Right lobe of liver (tissue), 6 donors: ENCODE measurements around the gene PHKB. TPM values are rescaled to one million over a fixed set of nuclear protein-coding genes. Genes with fewer than 3 reads are reported as not detected.

Experiments
- ATAC-seq, 4 donors: fragments of 200-7000 bp; cut with Tn5 transposase; one replicate each; pipeline ENCODE4 v1.9.1; 2020; ENCODE audit warnings: mild to moderate bottlenecking in 4 of 4, moderate library complexity in 4 of 4
- DNase-seq, 3 donors: peaks; one replicate each; pipeline ENCODE4 v3.0.0-alpha.2; 2020
- H3K27ac ChIP-seq, 3 donors: fragments of 200-600 bp; one replicate each; pipeline ENCODE4 v1.8.0; 2022
- H3K27me3 ChIP-seq, 2 donors: fragments of 200-600 bp; one replicate each; pipeline ENCODE4 v1.8.0; 2022
- H3K36me3 ChIP-seq, 4 donors: fragments of 200-600 bp; sonication (generic) in 1 of 4; one replicate each; pipeline versions ENCODE4 v1.5.1 to v1.8.0; 2017 to 2022; ENCODE audit warnings: control low read depth in 1 of 4
- H3K4me1 ChIP-seq, 4 donors: fragments of 200-600 bp; sonication (generic) in 1 of 4; one replicate each; pipeline versions ENCODE4 v1.5.1 to v1.8.0; 2017 to 2022; ENCODE audit warnings: control low read depth in 1 of 4
- H3K4me3 ChIP-seq, 3 donors: fragments of 200-600 bp; one replicate each; pipeline ENCODE4 v1.8.0; 2022
- H3K9me3 ChIP-seq, 4 donors: fragments of 200-600 bp; sonication (generic) in 1 of 4; one replicate each; pipeline versions ENCODE4 v1.5.1 to v1.8.0; 2017 to 2022; ENCODE audit warnings: control low read depth in 1 of 4
- CTCF ChIP-seq, 4 donors: fragments of 200-600 bp in 3 of 4; fragments of 450-650 bp in 1 of 4; IDR thresholded peaks; one replicate each; pipeline versions ENCODE4 v1.5.1 to v1.8.0; 2016 to 2022; ENCODE audit warnings: antibody characterized with exemption in 4 of 4, mild to moderate bottlenecking in 2 of 4
- POLR2A ChIP-seq: fragments of 450-650 bp; IDR thresholded peaks from one replicate; pipeline ENCODE4 v1.6.1; 2017; ENCODE audit warnings: antibody characterized with exemption, mild to moderate bottlenecking
- WGBS: methylation state at CpG from one replicate; pipeline ENCODE4 v1.1.6; 2018; ENCODE audit warnings: low coverage, low lambda C conversion rate; ENCODE audit not compliant: insufficient coverage; ENCODE audit errors: missing lambda C conversion rate; 5-methylcytosine and 5-hydroxymethylcytosine counted together
- intact Hi-C, 2 donors: fragments of 100-400 bp; cut with DNase I; formaldehyde crosslinking; loops; one replicate each; pipeline versions ENCODE4 v1.11.2 to v1.14.1; 2022
- long read RNA-seq: library from polyadenylated mRNA; unstranded; transcript quantifications from one replicate; pipeline ENCODE4 v2.0.0, GENCODE V29; 2019
- total RNA-seq, 6 experiments: library from RNA; depleted of rRNA in 2 of 6; stranded (reverse); fragments of >200 nt in 2 of 6; fragmentation: NEBNext Ultra II Directional in 3 of 6; extraction: Animal tissue kit (Norgen Biotek cat#: 25700) in 3 of 6; gene quantifications; one replicate each; pipeline versions ENCODE4 v1.1.0 to v1.2.4, GENCODE V29; 2016 to 2023
- donor health status: DM: no; HTN: yes; CAD: no.
- donor health status: DM: no; HTN: no; CAD: no.
- donor health status: DM: no; HTN: no; CAD: no.
- donor health status: DM: no; HTN: yes; CAD: no.
- donor health status: DM: no; HTN: yes; CAD: no.

Gene PHKB
- total RNA-seq: 10 to 100 TPM; 28.9 to 45.3 (median 35.4) TPM
- long read RNA-seq, partial matches to known transcripts: 2 of 4 reads
- long read RNA-seq, other reads (novel, unspliced or antisense): 2 of 4 reads

GRCh38 chr16:47460711-47461597 is at the start of gene PHKB, which contains the start of gene ITFG1:
Gene PHKB, plus strand, starts transcription at chr16:47461331. Its CDS starts 20 bp downstream, at chr16:47461351.
Gene ITFG1, minus strand, starts transcription at chr16:47461063. Its CDS starts 18 bp downstream, at chr16:47461045.
- DNase-seq (peak; percentile 94 to 95 (median 95)), ATAC-seq (peak; percentile 96 to 97 (median 97))
- Histone ChIP-seq H3K36me3 (peaks cover 0 to 12% (median 0%) of the 10 kb centered on the region in 4 donors), H3K27me3 (no peaks in the 10 kb centered on the region), H3K27ac (peak within 1 kb of the TSS; percentile 98 to 99 (median 99)), H3K4me3 (peak within 1 kb of the TSS; percentile 79 to 98 (median 83)), H3K9me3 (no peaks in the 10 kb centered on the region), H3K4me1 (peaks cover 0 to 19% (median 0%) of the 10 kb centered on the region in 4 donors)
- WGBS: 0% methylated on average over 14 of the region's 82 CpGs
- TF ChIP-seq POLR2A (peak; percentile 72), CTCF (IDR thresholded peaks at IDR 0.05) (no peak)
- intact Hi-C loops: no loop called here

DNA sequence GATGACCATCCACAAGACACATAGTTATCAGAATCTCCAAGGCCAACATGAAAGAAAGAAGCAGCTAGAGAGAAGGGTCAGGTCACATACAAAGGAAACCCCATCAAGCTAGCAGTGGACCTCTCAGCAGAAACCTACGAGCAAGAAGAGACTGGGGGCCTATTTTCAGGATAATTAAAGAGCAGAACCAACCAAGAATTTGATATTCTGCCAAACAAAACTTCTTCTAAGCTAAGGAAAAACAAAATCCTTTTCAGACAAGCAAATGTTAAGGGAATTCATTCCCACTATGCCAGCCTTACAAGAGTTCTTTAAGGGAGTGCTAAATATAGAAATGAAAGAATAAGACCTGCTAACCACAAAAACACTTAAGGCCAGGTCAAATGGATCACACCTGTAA is 48.1 kb upstream of the PHKB start:
- Histone ChIP-seq H3K4me1 (no peaks in the 10 kb centered on the region), H3K9me3 (no peaks in the 10 kb centered on the region), H3K27me3 (no peaks in the 10 kb centered on the region), H3K36me3 (no peaks in the 10 kb centered on the region), H3K27ac (no peak overlapping the region), H3K4me3 (no peak overlapping the region)
- intact Hi-C loops: no loop called here
- no peak for ATAC-seq
- 70% methylated on average over 1 of the region's 1 CpG for WGBS
- no peak for DNase-seq
- no peak for TF ChIP-seq CTCF (IDR thresholded peaks at IDR 0.05)

- Histone ChIP-seq H3K4me1 (no peaks in the 10 kb centered on the region), H3K27me3 (no peaks in the 10 kb centered on the region), H3K4me3 (no peak overlapping the region), H3K9me3 (no peaks in the 10 kb centered on the region), H3K36me3 (no peaks in the 10 kb centered on the region), H3K27ac (no peak overlapping the region)
- intact Hi-C loops: no loop called here
- no peak for TF ChIP-seq CTCF (IDR thresholded peaks at IDR 0.05)
- no peak for TF ChIP-seq POLR2A
- no peak for ATAC-seq
- WGBS: 100% methylated on average over 1 of the region's 1 CpG
- no peak for DNase-seq
These were observed 44.3 kb upstream of the PHKB start for GRCh38 chr16:47416869-47417268.

DNA sequence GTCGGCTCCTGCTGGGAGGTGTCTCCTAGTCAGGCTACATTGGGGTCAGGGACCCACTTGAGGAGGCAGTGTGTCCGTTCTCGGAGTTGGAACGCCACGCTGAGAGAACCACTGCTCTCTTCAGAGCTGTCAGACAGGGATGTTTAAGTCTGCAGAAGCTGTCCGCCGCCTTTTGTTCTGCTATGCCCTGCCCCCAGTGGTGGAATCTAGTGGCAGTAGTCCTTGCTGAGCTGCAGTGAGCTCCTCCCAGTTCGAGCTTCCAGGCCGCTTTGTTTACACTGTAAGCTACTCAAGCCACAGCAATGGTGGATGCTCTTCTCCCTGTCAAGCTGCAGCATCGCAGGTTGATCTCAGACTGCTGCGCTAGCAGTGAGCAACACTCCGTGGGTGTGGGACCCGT is 36.3 kb upstream of the PHKB start:
- ATAC-seq (no peak), DNase-seq (no peak)
- peaks cover 0 to 18% (median 7%) of the 10 kb centered on the region in 4 donors for H3K36me3 ChIP-seq
- intact Hi-C loops: no loop called here
- no peaks in the 10 kb centered on the region for H3K27me3 ChIP-seq
- no peak overlapping the region for H3K27ac ChIP-seq
- WGBS: 80% methylated on average over 2 of the region's 13 CpGs
- no peak overlapping the region for H3K4me3 ChIP-seq
- no peaks in the 10 kb centered on the region for H3K4me1 ChIP-seq
- H3K9me3 ChIP-seq: no peaks in the 10 kb centered on the region
- no peak for TF ChIP-seq POLR2A
- TF ChIP-seq CTCF (IDR thresholded peaks at IDR 0.05): no peak
